Measurements from ENCODE around the gene ITIH1.

GRCh38 chr3:52787672-52788625, 10.6 kb downstream of the ITIH1 start:
- TF ChIP-seq, protein P1, sequence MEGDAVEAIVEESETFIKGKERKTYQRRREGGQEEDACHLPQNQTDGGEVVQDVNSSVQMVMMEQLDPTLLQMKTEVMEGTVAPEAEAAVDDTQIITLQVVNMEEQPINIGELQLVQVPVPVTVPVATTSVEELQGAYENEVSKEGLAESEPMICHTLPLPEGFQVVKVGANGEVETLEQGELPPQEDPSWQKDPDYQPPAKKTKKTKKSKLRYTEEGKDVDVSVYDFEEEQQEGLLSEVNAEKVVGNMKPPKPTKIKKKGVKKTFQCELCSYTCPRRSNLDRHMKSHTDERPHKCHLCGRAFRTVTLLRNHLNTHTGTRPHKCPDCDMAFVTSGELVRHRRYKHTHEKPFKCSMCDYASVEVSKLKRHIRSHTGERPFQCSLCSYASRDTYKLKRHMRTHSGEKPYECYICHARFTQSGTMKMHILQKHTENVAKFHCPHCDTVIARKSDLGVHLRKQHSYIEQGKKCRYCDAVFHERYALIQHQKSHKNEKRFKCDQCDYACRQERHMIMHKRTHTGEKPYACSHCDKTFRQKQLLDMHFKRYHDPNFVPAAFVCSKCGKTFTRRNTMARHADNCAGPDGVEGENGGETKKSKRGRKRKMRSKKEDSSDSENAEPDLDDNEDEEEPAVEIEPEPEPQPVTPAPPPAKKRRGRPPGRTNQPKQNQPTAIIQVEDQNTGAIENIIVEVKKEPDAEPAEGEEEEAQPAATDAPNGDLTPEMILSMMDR (IDR thresholded peaks at IDR 0.05), result no peak
- TF ChIP-seq POLR2A (IDR thresholded peaks at IDR 0.05), result no peak
